H1 (cell line): Measurements from ENCODE around the gene ATG2B. TPM values are rescaled to one million over a fixed set of nuclear protein-coding genes. Genes with fewer than 3 reads are reported as not detected.

Experiments used
- CTCF ChIA-PET: fragments of 300-600 bp; sonication (Branson Sonifier 250); formaldehyde crosslinking; loops from one replicate; lab custom pipeline; 2021; ENCODE audit not compliant: partially characterized antibody; lab: Charles Lee
- POLR2A ChIA-PET: fragments of 300-600 bp; sonication (Branson Sonifier 250); formaldehyde crosslinking; loops from one replicate; lab custom pipeline; 2021; ENCODE audit warnings: inconsistent platforms; ENCODE audit not compliant: partially characterized antibody; lab: Charles Lee
- DNase-seq, 2 experiments: peaks; one replicate each; pipeline versions ENCODE4 v3.0.0 to v3.0.0-alpha.2; 2010 to 2022; ENCODE audit warnings: low spot score in 2 of 2, low read depth in 1 of 2, mixed read lengths in 1 of 2
- FAIRE-seq: peaks from 2 replicates; lab custom pipeline; 2011; peaks lifted over from hg19 to GRCh38; lab: Jason Lieb, UNC
- H2AFZ ChIP-seq: 2 replicates; pipeline ENCODE4 v1.8.1; 2012; ENCODE audit warnings: low read length, inconsistent platforms
- H2AK5ac ChIP-seq: 2 replicates; pipeline ENCODE4 v1.6.1; 2013; ENCODE audit warnings: low read depth, low read length
- H2BK120ac ChIP-seq: replicated peaks from 2 replicates; pipeline ENCODE3; 2013; ENCODE audit warnings: low read depth, low read length, inconsistent platforms
- H2BK12ac ChIP-seq: 2 replicates; pipeline ENCODE4 v1.6.1; 2013; ENCODE audit warnings: low read depth, low read length
- H2BK15ac ChIP-seq: 2 replicates; pipeline ENCODE4 v1.6.1; 2013; ENCODE audit warnings: low read length
- H2BK20ac ChIP-seq: 2 replicates; pipeline ENCODE4 v1.6.1; 2013; ENCODE audit warnings: low read length
- H2BK5ac ChIP-seq: 2 replicates; pipeline ENCODE4 v1.6.1; 2013; ENCODE audit warnings: low read depth, low read length
- H3K14ac ChIP-seq: 2 replicates; pipeline ENCODE4 v1.6.1; 2013; ENCODE audit warnings: inconsistent platforms; ENCODE audit not compliant: insufficient read length
- H3K18ac ChIP-seq: 2 replicates; pipeline ENCODE4 v1.6.1; 2013; ENCODE audit warnings: low read length; ENCODE audit errors: extremely low read depth
- H3K23ac ChIP-seq: 2 replicates; pipeline ENCODE4 v1.6.1; 2013; ENCODE audit warnings: inconsistent platforms; ENCODE audit not compliant: insufficient read length
- H3K23me2 ChIP-seq: 2 replicates; pipeline ENCODE4 v1.6.1; 2013; ENCODE audit warnings: low read depth, low read length
- H3K27ac ChIP-seq: 2 replicates; pipeline ENCODE4 v1.6.1; 2011; ENCODE audit warnings: low read depth, low read length, inconsistent platforms
- H3K27me3 ChIP-seq, 4 experiments: replicated peaks in 1 of 4; 1 replicate in 1 of 4; 2 replicates in 3 of 4; pipeline versions ENCODE4 v1.6.1 to v1.8.1; 2011 to 2013; ENCODE audit warnings: low read length in 3 of 4, mild to moderate bottlenecking in 3 of 4, inconsistent platforms in 2 of 4, mixed read lengths in 2 of 4, moderate library complexity in 1 of 4; ENCODE audit not compliant: control insufficient read depth in 3 of 4, insufficient read depth in 3 of 4; ENCODE audit errors: extremely low read depth in 1 of 4
- H3K36me3 ChIP-seq, 4 experiments: 2 replicates each; pipeline versions ENCODE4 v1.6.1 to v1.8.1; 2011 to 2013; ENCODE audit warnings: mild to moderate bottlenecking in 4 of 4, low read length in 3 of 4, moderate library complexity in 2 of 4, control low read depth in 1 of 4, inconsistent platforms in 1 of 4; ENCODE audit not compliant: insufficient read depth in 4 of 4, control insufficient read depth in 2 of 4
- H3K4ac ChIP-seq: replicated peaks from 2 replicates; pipeline ENCODE3; 2013; ENCODE audit warnings: low read length, low read depth, mixed read lengths, inconsistent platforms; ENCODE audit not compliant: insufficient read length
- H3K4me1 ChIP-seq, 4 experiments: replicated peaks in 1 of 4; 1 replicate in 1 of 4; 2 replicates in 3 of 4; pipeline versions ENCODE4 v1.6.1 to v1.8.1; 2011 to 2013; ENCODE audit warnings: low read length in 3 of 4, inconsistent platforms in 2 of 4, mixed read lengths in 1 of 4; ENCODE audit not compliant: insufficient read depth in 4 of 4, control insufficient read depth in 3 of 4
- H3K4me2 ChIP-seq, 2 experiments: 2 replicates each; pipeline versions ENCODE4 v1.6.1 to v1.8.1; 2011 to 2013; ENCODE audit warnings: low read depth in 2 of 2, low read length in 2 of 2, control low read depth in 1 of 2, inconsistent platforms in 1 of 2, mild to moderate bottlenecking in 1 of 2; ENCODE audit not compliant: insufficient read depth in 1 of 2
- H3K4me3 ChIP-seq, 4 experiments: fragments of 200-600, 300-600 bp in 1 of 4; sonication (generic), shearing (Covaris generic), sonication (Bioruptor Twin) in 1 of 4; 2 replicates each; pipeline versions ENCODE4 v1.5.1 to v1.8.1; 2011 to 2016; ENCODE audit warnings: low read length in 4 of 4, low read depth in 3 of 4, control low read depth in 2 of 4, inconsistent platforms in 2 of 4, mild to moderate bottlenecking in 2 of 4, mixed read lengths in 1 of 4, moderate library complexity in 1 of 4; ENCODE audit not compliant: insufficient read depth in 2 of 4; ENCODE audit errors: extremely low read depth in 1 of 4
- H3K56ac ChIP-seq: replicated peaks from 2 replicates; pipeline ENCODE3; 2013; ENCODE audit warnings: low read depth, mild to moderate bottlenecking, mixed read lengths, low read length, inconsistent platforms; ENCODE audit not compliant: insufficient read length
- H3K79me1 ChIP-seq: 2 replicates; pipeline ENCODE4 v1.6.1; 2013; ENCODE audit warnings: low read depth, low read length, control low read depth
- H3K79me2 ChIP-seq, 2 experiments: 2 replicates each; pipeline versions ENCODE4 v1.6.1 to v1.8.1; 2012 to 2013; ENCODE audit warnings: low read length in 2 of 2, mild to moderate bottlenecking in 2 of 2, inconsistent platforms in 1 of 2; ENCODE audit not compliant: insufficient read depth in 2 of 2, control insufficient read depth in 1 of 2
- H3K9ac ChIP-seq, 4 experiments: replicated peaks in 1 of 4; 1 replicate in 1 of 4; 2 replicates in 3 of 4; pipeline versions ENCODE4 v1.6.1 to v1.8.1; 2011 to 2013; ENCODE audit warnings: low read depth in 3 of 4, low read length in 3 of 4, control low read depth in 2 of 4, mild to moderate bottlenecking in 2 of 4, moderate library complexity in 2 of 4, inconsistent platforms in 1 of 4; ENCODE audit errors: extremely low read depth in 1 of 4
- H3K9me3 ChIP-seq, 2 experiments: 2 replicates each; pipeline versions ENCODE4 v1.6.1 to v1.8.1; 2012 to 2013; ENCODE audit warnings: mild to moderate bottlenecking in 2 of 2, moderate library complexity in 2 of 2, control low read depth in 1 of 2, inconsistent platforms in 1 of 2, low read depth in 1 of 2, low read length in 1 of 2, mixed read lengths in 1 of 2; ENCODE audit not compliant: insufficient read depth in 2 of 2
- H4K20me1 ChIP-seq, 2 experiments: replicated peaks in 1 of 2; 2 replicates each; pipeline versions ENCODE3 to v1.8.1; 2011 to 2013; ENCODE audit warnings: inconsistent platforms in 2 of 2, low read length in 2 of 2, mild to moderate bottlenecking in 1 of 2; ENCODE audit not compliant: insufficient read depth in 2 of 2, control insufficient read depth in 1 of 2
- H4K5ac ChIP-seq: 2 replicates; pipeline ENCODE4 v1.6.1; 2013; ENCODE audit warnings: low read length, low read depth, mixed read lengths, inconsistent platforms; ENCODE audit not compliant: insufficient read length
- H4K8ac ChIP-seq: 2 replicates; pipeline ENCODE4 v1.8.0; 2013; ENCODE audit warnings: mild to moderate bottlenecking, moderate library complexity, low read length, inconsistent platforms; ENCODE audit not compliant: insufficient read depth; ENCODE audit errors: extremely low read depth
- H4K91ac ChIP-seq: replicated peaks from 2 replicates; pipeline ENCODE3; 2013; ENCODE audit warnings: low read length, mixed read lengths, inconsistent platforms; ENCODE audit not compliant: insufficient read length
- CBX5 ChIP-seq: fragments of 300-800, 300-1000 bp; sonication (generic); IDR thresholded peaks from 2 replicates; pipeline ENCODE4 v1.7.1; 2016; ENCODE audit warnings: antibody characterized with exemption, low read length, low read depth
- CBX8 ChIP-seq: fragments of 300-800, 300-1000 bp; sonication (generic); IDR thresholded peaks from 2 replicates; pipeline ENCODE4 v1.7.1; 2016; ENCODE audit warnings: low read depth, low read length, borderline replicate concordance
- CHD1 ChIP-seq: IDR thresholded peaks from 2 replicates; pipeline ENCODE4 v1.6.1; 2012; ENCODE audit warnings: low read depth, low read length, improper control_type of control experiment
- FOSL1 ChIP-seq: IDR thresholded peaks from 2 replicates; pipeline ENCODE4 v1.6.1; 2011; ENCODE audit warnings: mild to moderate bottlenecking, low read depth, low read length, moderate library complexity; ENCODE audit not compliant: insufficient read depth
- HDAC2 ChIP-seq, 2 experiments: fragments of 300-600 bp in 1 of 2; sonication (generic) in 1 of 2; IDR thresholded peaks; 2 replicates each; pipeline ENCODE4 v1.6.1; 2011 to 2012; ENCODE audit warnings: low read depth in 2 of 2, low read length in 2 of 2, mild to moderate bottlenecking in 2 of 2, moderate library complexity in 2 of 2, borderline replicate concordance in 1 of 2, inconsistent platforms in 1 of 2
- JUND ChIP-seq: IDR thresholded peaks from 2 replicates; pipeline ENCODE4 v1.6.1; 2011; ENCODE audit warnings: mild to moderate bottlenecking, improper control_type of control experiment, low read length
- PHF8 ChIP-seq: fragments of 200-600 bp; sonication (generic); conservative IDR thresholded peaks from 2 replicates; pipeline ENCODE4 v1.7.1; 2012; ENCODE audit warnings: low read depth, mild to moderate bottlenecking, inconsistent platforms, low read length, moderate library complexity
- SIRT6 ChIP-seq: IDR thresholded peaks from one replicate; pipeline ENCODE4 v1.7.1; 2012; ENCODE audit warnings: low read length, inconsistent platforms
- TAF1 ChIP-seq: IDR thresholded peaks from 2 replicates; pipeline ENCODE4 v1.6.1; 2011; ENCODE audit warnings: mild to moderate bottlenecking, low read depth, low read length
- TAF7 ChIP-seq: optimal IDR thresholded peaks from 2 replicates; pipeline ENCODE3; 2011; ENCODE audit warnings: low read depth, mild to moderate bottlenecking, inconsistent platforms, low read length, moderate library complexity, borderline replicate concordance
- TEAD4 ChIP-seq: IDR thresholded peaks from 2 replicates; pipeline ENCODE4 v1.6.1; 2012; ENCODE audit warnings: low read depth, low read length, inconsistent platforms, mixed read lengths
- YY1 ChIP-seq: IDR thresholded peaks from 2 replicates; pipeline ENCODE4 v1.6.1; 2011; ENCODE audit warnings: low read depth, mild to moderate bottlenecking, low read length
- WGBS, 2 experiments: shearing (Covaris generic) in 1 of 2; methylation state at CpG; one replicate each; pipeline versions ENCODE4 v1.1.6 to v1.1.7; 2013 to 2015; ENCODE audit warnings: low lambda C conversion rate in 2 of 2, mixed read lengths in 2 of 2, inconsistent platforms in 1 of 2, low coverage in 1 of 2, missing lambda C conversion rate in 1 of 2; ENCODE audit not compliant: insufficient replicate concordance in 2 of 2, insufficient coverage in 1 of 2, insufficient read length in 1 of 2; ENCODE audit errors: extremely low coverage in 1 of 2, missing lambda C conversion rate in 1 of 2; 5-methylcytosine and 5-hydroxymethylcytosine counted together
- polyA plus RNA-seq, 7 experiments: library from polyadenylated mRNA; depleted of rRNA in 3 of 7; stranded (reverse) in 5 of 7; unstranded in 2 of 7; fragments of >200 nt in 5 of 7; fragments of 200-250 nt in 2 of 7; gene quantifications; 1 replicate in 5 of 7; 2 replicates in 1 of 7; 4 replicates in 1 of 7; pipeline versions ENCODE4 v1.2.1 to v1.2.3, GENCODE V29; 2011 to 2013; ENCODE audit warnings: missing spikeins in 2 of 7, mixed read lengths in 2 of 7
- total RNA-seq: library from RNA; stranded (reverse); fragmentation: NEBNext Ultra II Directional; extraction: Animal tissue kit (Norgen Biotek cat#: 25700); gene quantifications from 2 replicates; pipeline ENCODE4 v1.2.1, GENCODE V29; 2021

ATG2B gene
- total and polyA plus RNA-seq, 2 of the 8 experiments (the other 6 are each of a cell fraction or from before 2014, with no cell fraction given): 4.6 to 14.4 TPM

GRCh38 chr14:96294246-96294645 lies 68.9 kb downstream of the ATG2B start:
- no peak for FAIRE-seq

More at GRCh38 chr14:96294246-96294645, 68.9 kb downstream of the ATG2B start:
- Histone ChIP-seq H3K4me1 (no peaks in the 10 kb centered on the region), H2AFZ (no peak overlapping the region), H3K56ac (no peak overlapping the region), H2BK5ac (no peak overlapping the region), H4K91ac (no peak overlapping the region), H3K36me3 (peaks cover 2 to 20% (median 9%) of the 10 kb centered on the region in 4 experiments; a peak in 6 of 8 replicates)
- DNase-seq: no peak
- CTCF ChIA-PET: interaction anchor here (0.5 to 1.3 kb wide), 3 partner anchors 19 to 194 kb away, joined by 3 to 6 read pairs (median 3); no protein-coding TSS in a partner anchor
- TF ChIP-seq CBX8 (no peak), TAF1 (no peak), CHD1 (no peak), TAF7 (no peak), FOSL1 (no peak), JUND (no peak), PHF8 (no peak), TEAD4 (no peak), CBX5 (no peak), HDAC2 (IDR thresholded peaks at IDR 0.05; ENCODE audit: borderline replicate concordance in 1 of 2, low read depth in 2 of 2, low read length in 2 of 2) (no peak), SIRT6 (no peak), YY1 (no peak)
- TF ChIP-seq, all 59 proteins: peak for 0
- Histone ChIP-seq H3K23me2 (no peaks in the 10 kb centered on the region; the same call in 1 of the 2 replicates), H3K27ac (no peak overlapping the region), H3K4me2 (no peak overlapping the region), H4K5ac (no peak overlapping the region), H3K9me3 (no peaks in the 10 kb centered on the region), H4K8ac (no peak overlapping the region), H3K9ac (no peak overlapping the region), H2BK12ac (no peak overlapping the region), H3K79me2 (no peaks in the 10 kb centered on the region), H4K20me1 (no peaks in the 10 kb centered on the region), H3K4me3 (no peak overlapping the region), H3K79me1 (no peaks in the 10 kb centered on the region), H3K23ac (no peak overlapping the region), H3K4ac (no peak overlapping the region), H2BK120ac (no peak overlapping the region), H2BK15ac (no peak overlapping the region), H3K14ac (no peak overlapping the region), H3K27me3 (no peaks in the 10 kb centered on the region), H2BK20ac (no peak overlapping the region), H2AK5ac (no peak overlapping the region), H3K18ac (no peak overlapping the region)
- POLR2A ChIA-PET: no interaction called here
- 80% methylated on average over 7 of the region's 7 CpGs; no CpG with 5 or more reads in 1 of the 2 experiments for WGBS, 2 experiments
